Left ventricle myocardium inferior (tissue), 1 donor: ENCODE measurements around the gene SLC35F5. TPM values are rescaled to one million over a fixed set of nuclear protein-coding genes. Genes with fewer than 3 reads are reported as not detected.

Experiments
- DNase-seq: peaks from one replicate; pipeline ENCODE4 v3.0.0-alpha.2; 2020
- H3K27ac ChIP-seq: fragments of 200-600 bp; replicated peaks from 2 replicates; pipeline ENCODE4 v1.8.0; 2021
- H3K27me3 ChIP-seq: fragments of 200-600 bp; 2 replicates; pipeline ENCODE4 v1.8.0; 2021; ENCODE audit warnings: low read depth
- H3K36me3 ChIP-seq: fragments of 200-600 bp; 2 replicates; pipeline ENCODE4 v1.8.0; 2021
- H3K4me1 ChIP-seq: fragments of 200-600 bp; 2 replicates; pipeline ENCODE4 v1.8.0; 2021
- H3K4me3 ChIP-seq: fragments of 200-600 bp; 2 replicates; pipeline ENCODE4 v1.8.0; 2021; ENCODE audit warnings: mild to moderate bottlenecking, moderate library complexity
- H3K9me3 ChIP-seq: fragments of 200-600 bp; replicated peaks from 2 replicates; pipeline ENCODE4 v1.8.0; 2021
- CTCF ChIP-seq: fragments of 200-600 bp; IDR thresholded peaks from 2 replicates; pipeline ENCODE4 v1.8.0; 2021; ENCODE audit warnings: antibody characterized with exemption, mild to moderate bottlenecking, borderline replicate concordance
- intact Hi-C: fragments of 100-400 bp; cut with micrococcal nuclease; formaldehyde crosslinking; loops from one replicate; pipeline ENCODE4 v1.11.0; 2022
- total RNA-seq: library from RNA; stranded (reverse); fragmentation: NEBNext Ultra II Directional; extraction: Animal tissue kit (Norgen Biotek cat#: 25700); gene quantifications from one replicate; pipeline ENCODE4 v1.2.1, GENCODE V29; 2021
- donor health status: DM: no; HTN: yes; CAD: no; lungs with severe emphysema.

SLC35F5 gene
- total RNA-seq, 1 donor from 2014 or later, result 61.4 TPM

- intact Hi-C loops, result no loop called here
- no peak for TF ChIP-seq CTCF
- Histone ChIP-seq H3K4me3 (no peak overlapping the region), H3K4me1 (peaks cover 23% of the 10 kb centered on the region), H3K36me3 (no peaks in the 10 kb centered on the region), H3K27me3 (no peaks in the 10 kb centered on the region), H3K9me3 (no peaks in the 10 kb centered on the region), H3K27ac (no peak overlapping the region)
- no peak for DNase-seq
Observed at GRCh38 chr2:113791697-113792590, 35.5 kb upstream of the SLC35F5 start.

- DNase-seq, result no peak
- no peak for TF ChIP-seq CTCF
- intact Hi-C loops, result no loop called here
- Histone ChIP-seq H3K4me1 (peaks cover 21% of the 10 kb centered on the region), H3K4me3 (no peak overlapping the region), H3K27me3 (no peaks in the 10 kb centered on the region), H3K9me3 (no peaks in the 10 kb centered on the region), H3K27ac (peak overlapping the region; percentile 78), H3K36me3 (no peaks in the 10 kb centered on the region)
Observed at GRCh38 chr2:113784823-113785744, 28.6 kb upstream of the SLC35F5 start.

- H3K27me3 ChIP-seq, result no peaks in the 10 kb centered on the region
- peaks cover 11% of the 10 kb centered on the region for H3K4me1 ChIP-seq
- H3K9me3 ChIP-seq, result no peaks in the 10 kb centered on the region
- TF ChIP-seq CTCF, result no peak
- no peak for DNase-seq
- intact Hi-C loops, result no loop called here
- H3K27ac ChIP-seq, result no peak overlapping the region
- no peaks in the 10 kb centered on the region for H3K36me3 ChIP-seq
- no peak overlapping the region for H3K4me3 ChIP-seq
Observed at GRCh38 chr2:113780472-113780871, 24.0 kb upstream of the SLC35F5 start.

- intact Hi-C loops, result no loop called here
Observed at GRCh38 chr2:113777371-113777770, 20.9 kb upstream of the SLC35F5 start.

More at GRCh38 chr2:113777371-113777770, 20.9 kb upstream of the SLC35F5 start:
- Histone ChIP-seq H3K4me3 (no peak overlapping the region), H3K36me3 (no peaks in the 10 kb centered on the region), H3K27ac (no peak overlapping the region), H3K27me3 (no peaks in the 10 kb centered on the region), H3K9me3 (no peaks in the 10 kb centered on the region), H3K4me1 (peaks cover 5% of the 10 kb centered on the region)
- DNase-seq, result no peak
- TF ChIP-seq CTCF, result no peak
